GM12865 (cell line): Measurements from ENCODE around the gene ERCC1.
"Not testable (repeated sequence)": the region's sequence is repeated elsewhere in the genome, so short reads cannot be mapped to it uniquely, and the experiment has no call there.

ENCODE experiments used
- DNase-seq: peaks from one replicate; pipeline ENCODE4 v3.0.0; 2010; ENCODE audit warnings: low read depth
- H3K4me3 ChIP-seq: 2 replicates; pipeline ENCODE4 v1.5.1; 2011; ENCODE audit warnings: mild to moderate bottlenecking, low read depth, low read length, control low read depth
- CTCF ChIP-seq: IDR thresholded peaks from 2 replicates; pipeline ENCODE4 v1.5.1; 2011; ENCODE audit warnings: low read length, control low read depth, low read depth, inconsistent platforms; ENCODE audit not compliant: insufficient read depth; ENCODE audit errors: missing control alignments

The ERCC1 gene

GRCh38 chr19:45419895-45420294, 3.8 kb downstream of the ERCC1 start:
- no peak overlapping the region for H3K4me3 ChIP-seq
- no peak for TF ChIP-seq CTCF
- no peak for DNase-seq

GRCh38 chr19:45419396-45419795, 4.3 kb downstream of the ERCC1 start:
- DNase-seq: peak; percentile 86
- no peak for TF ChIP-seq CTCF
- peak overlapping the region; percentile 4; the same call in 1 of the 2 replicates for H3K4me3 ChIP-seq

- H3K4me3 ChIP-seq: no peak overlapping the region
- DNase-seq: no peak
- TF ChIP-seq CTCF: no peak
These were observed 4.9 kb downstream of the ERCC1 start for GRCh38 chr19:45418802-45419201.

- H3K4me3 ChIP-seq: no peak overlapping the region
- no peak for TF ChIP-seq CTCF
- DNase-seq: no peak
These were observed 6.6 kb downstream of the ERCC1 start for GRCh38 chr19:45417151-45417550.

- DNase-seq: no peak
- no peak overlapping the region for H3K4me3 ChIP-seq
- TF ChIP-seq CTCF: no peak
These were observed 9.2 kb downstream of the ERCC1 start for GRCh38 chr19:45414468-45414867.

GRCh38 chr19:45413497-45413896, 10.2 kb downstream of the ERCC1 start:
- no peak for DNase-seq
- H3K4me3 ChIP-seq: no peak overlapping the region
- no peak for TF ChIP-seq CTCF

GRCh38 chr19:45410330-45410729, 13.4 kb downstream of the ERCC1 start:
- DNase-seq: not testable (repeated sequence)

GRCh38 chr19:45409557-45409920, 14.2 kb downstream of the ERCC1 start:
- TF ChIP-seq CTCF: no peak
- DNase-seq: no peak
- H3K4me3 ChIP-seq: no peak overlapping the region

More at GRCh38 chr19:45410330-45410729, 13.4 kb downstream of the ERCC1 start:
- H3K4me3 ChIP-seq: not testable (repeated sequence)
